HG02973 (cell line): ENCODE results near the gene OSTN.

Experiments
- ATAC-seq: cut with Tn5 transposase; IDR thresholded peaks from one replicate; pipeline ENCODE4 v1.9.1; 2021; ENCODE audit warnings: moderate library complexity; ENCODE audit not compliant: unreplicated experiment

The OSTN gene

DNA sequence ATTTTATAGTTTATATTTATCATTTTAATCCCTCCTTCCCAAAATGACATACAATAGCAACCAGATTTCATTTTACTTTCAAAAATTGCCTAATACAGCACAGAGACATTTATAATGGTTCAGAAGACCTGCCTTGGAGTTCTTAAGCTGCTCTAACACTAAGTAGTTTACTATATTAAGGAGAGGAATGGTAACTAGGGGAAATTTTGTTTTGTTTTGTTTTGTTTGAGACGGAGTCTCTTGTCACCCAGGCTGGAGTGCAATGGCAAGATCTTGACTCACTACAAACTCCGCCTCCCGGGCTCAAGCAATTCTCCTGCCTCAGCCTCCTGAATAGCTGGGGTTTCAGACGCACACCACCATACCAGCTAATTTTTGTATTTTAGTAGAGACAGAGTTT, 107.4 kb downstream of the OSTN start:
- ATAC-seq, result no peak

DNA sequence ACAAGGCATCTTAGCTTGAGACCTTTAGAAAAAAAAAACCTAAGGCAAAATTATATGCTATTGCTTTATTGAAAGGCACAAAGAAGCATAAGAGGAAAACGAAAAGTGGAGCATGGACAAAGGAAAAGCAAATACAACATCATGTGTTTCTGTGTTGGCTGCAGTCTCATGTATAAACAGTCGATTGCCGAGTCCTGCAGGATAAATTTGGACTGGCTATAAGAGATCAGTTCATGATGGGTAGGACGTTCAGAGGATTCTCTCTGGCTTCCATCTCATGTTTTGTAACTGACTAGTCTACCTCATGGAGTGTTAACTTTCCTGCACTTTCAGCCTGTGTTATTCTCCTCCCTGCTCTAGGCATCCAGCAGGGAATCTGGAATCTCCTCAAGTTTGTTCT, 108.3 kb downstream of the OSTN start:
- no peak for ATAC-seq

DNA sequence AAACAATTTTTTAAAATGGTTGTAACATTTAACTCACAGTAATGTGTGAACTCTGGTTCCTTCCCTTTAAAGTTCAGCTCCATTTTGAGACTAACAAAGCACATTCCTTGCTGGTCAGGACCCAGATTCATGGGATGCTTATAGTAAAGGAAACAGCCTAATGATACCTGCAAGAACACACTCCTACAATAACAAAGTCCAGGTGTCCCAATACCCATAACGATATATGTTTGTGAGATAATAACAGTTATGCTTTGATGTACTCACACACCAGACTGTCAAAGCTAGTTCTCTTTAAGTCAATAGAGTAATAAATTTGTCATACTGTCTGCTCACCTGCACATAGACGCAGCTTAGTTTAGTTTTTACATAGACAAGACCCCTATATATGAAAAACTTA, 114.3 kb downstream of the OSTN start:
- ATAC-seq, result no peak

DNA sequence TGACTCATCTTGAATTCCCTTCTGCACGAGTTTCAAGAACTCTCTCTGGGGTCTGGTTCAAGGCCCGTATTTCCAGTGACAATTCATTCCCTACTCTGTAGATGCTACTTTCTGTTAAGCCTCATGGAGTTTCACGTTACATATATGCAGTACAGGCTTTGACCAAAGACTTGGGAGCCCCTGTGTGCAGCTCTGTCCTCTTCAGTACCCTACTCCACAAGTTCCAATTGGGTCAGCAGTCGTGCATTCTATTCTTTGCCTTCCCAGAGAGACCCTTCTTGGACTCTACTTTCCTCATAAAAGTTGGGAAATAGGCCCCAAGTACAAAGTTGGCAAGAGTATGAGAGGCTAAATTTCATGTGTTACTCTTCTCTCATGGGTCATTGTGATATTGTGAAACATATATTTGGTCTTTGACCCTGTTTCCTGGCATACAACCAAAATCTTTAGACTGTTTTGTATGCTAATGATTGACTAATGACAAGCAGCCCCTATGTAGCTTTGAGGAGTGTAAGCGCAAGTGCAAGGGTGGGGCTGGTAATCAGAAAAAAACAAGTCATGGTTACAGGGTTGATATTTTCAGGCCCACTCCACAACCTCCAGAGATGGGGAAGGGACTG, 115.2 kb downstream of the OSTN start:
- no peak for ATAC-seq
